Measurements from ENCODE around the gene KLC1. TPM values are rescaled to one million over a fixed set of nuclear protein-coding genes. Genes with fewer than 3 reads are reported as not detected.

Gene KLC1
- total RNA-seq (100 to 1,000 TPM; 177 to 241 (median 219) TPM), total RNA-seq (23.5 to 106 (median 63.2) reads per million in 29 experiments)
- 111 TPM for total RNA-seq (2013)

DNA sequence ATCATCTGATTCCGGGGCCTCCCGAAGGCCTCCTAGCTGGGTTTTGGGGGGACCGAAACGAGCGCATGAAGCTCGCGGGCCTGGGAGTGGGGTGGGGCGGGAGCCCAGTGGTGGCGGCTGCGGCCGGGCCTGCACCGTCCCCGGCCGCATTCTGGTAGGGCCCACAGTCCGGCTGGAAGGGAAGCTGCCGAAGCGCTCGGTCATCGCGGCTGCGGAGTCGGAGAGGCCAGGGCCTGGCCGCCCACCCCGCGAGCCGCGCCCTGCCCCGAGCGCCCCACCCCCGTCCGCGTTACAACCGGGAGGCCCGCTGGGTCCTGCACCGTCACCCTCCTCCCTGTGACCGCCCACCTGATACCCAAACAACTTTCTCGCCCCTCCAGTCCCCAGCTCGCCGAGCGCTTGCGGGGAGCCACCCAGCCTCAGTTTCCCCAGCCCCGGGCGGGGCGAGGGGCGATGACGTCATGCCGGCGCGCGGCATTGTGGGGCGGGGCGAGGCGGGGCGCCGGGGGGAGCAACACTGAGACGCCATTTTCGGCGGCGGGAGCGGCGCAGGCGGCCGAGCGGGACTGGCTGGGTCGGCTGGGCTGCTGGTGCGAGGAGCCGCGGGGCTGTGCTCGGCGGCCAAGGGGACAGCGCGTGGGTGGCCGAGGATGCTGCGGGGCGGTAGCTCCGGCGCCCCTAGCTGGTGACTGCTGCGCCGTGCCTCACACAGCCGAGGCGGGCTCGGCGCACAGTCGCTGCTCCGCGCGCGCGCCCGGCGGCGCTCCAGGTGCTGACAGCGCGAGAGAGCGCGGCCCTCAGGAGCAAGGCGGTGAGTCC, at the start of gene KLC1:
KLC1 (plus strand) TSS at position 528 of the 819 bp plus-strand sequence. CDS start 25,354 bp downstream, outside the sequence.
- Histone ChIP-seq H3K36me3 (ENCODE audit: control insufficient read depth in 2 of 2, extremely low read depth in 1 of 2, insufficient read depth in 1 of 2, low read length in 1 of 2) (peaks cover 0 to 3% of the 10 kb centered on the region in 2 donors), H3K27ac (ENCODE audit: low read length) (peak within 1 kb of the TSS; percentile 60), H3K27me3 (replicated peaks in 1 of 2; ENCODE audit: control insufficient read depth in 2 of 2, extremely low read depth in 1 of 2, insufficient read depth in 2 of 2, low read length in 1 of 2) (no peaks in the 10 kb centered on the region), H3K4me1 (ENCODE audit: control insufficient read depth in 1 of 2, extremely low read depth in 1 of 2, insufficient read depth in 2 of 2, low read length in 2 of 2) (peaks cover 18 to 66% of the 10 kb centered on the region in 2 experiments), H3K9me3 (no peaks in the 10 kb centered on the region), H3K4me3 (ENCODE audit: control insufficient read depth in 1 of 2, extremely low read depth in 1 of 2, low read length in 1 of 2) (peak within 1 kb of the TSS; percentile 79 to 80)
- ATAC-seq (replicated peaks in 1 of 4) (peak; percentile 80 to 84 (median 80)), DNase-seq (peak; percentile 53 to 89 (median 77))
- Mint-ChIP-seq H3K36me3 (no peaks in the 10 kb centered on the region), H3K4me3 (peak within 1 kb of the TSS; percentile 83 to 85 (median 85)), H3K4me1 (peaks cover 31 to 59% (median 53%) of the 10 kb centered on the region in 3 donors), H3K27ac (peak within 1 kb of the TSS; percentile 75 to 83), H3K27me3 (no peaks in the 10 kb centered on the region), H3K9me3 (no peaks in the 10 kb centered on the region)
- under 1% methylated on average over 83 of the region's 97 CpGs for WGBS (ENCODE audit: insufficient coverage)
- ChIA-PET POLR2A (no interaction called here), CTCF (no interaction called here)

DNA sequence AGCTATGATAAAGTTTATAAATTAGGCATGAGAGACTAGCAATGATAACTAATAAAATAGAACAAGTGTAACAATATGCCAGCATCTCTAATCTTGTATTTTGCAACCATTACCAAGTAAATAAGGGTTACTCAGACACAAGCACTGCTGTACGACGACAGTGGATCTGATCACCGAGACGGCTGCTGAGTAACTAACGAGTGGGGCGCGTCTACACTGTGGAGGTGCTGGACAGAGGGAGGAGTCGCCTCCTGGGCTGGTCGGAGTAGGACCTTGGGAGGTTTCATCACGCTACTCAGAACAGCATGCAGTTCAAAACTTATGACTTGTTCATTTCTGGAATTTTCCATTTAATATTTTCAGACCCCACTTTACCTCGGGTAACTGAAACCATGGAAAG, 47.8 kb upstream of the KLC1 start:
- ChIA-PET CTCF (no interaction called here), POLR2A (interaction anchor here in 1 of 2 donors (0.6 kb wide), 1 partner anchor 68 kb away, joined by 4 read pairs; no protein-coding TSS in a partner anchor)
- H3K4me3 Mint-ChIP-seq, result no peak overlapping the region
- H3K27ac ChIP-seq (ENCODE audit: low read length), result no peak overlapping the region
- no peak overlapping the region for H3K4me3 ChIP-seq (ENCODE audit: control insufficient read depth in 1 of 2, extremely low read depth in 1 of 2, low read length in 1 of 2)
- peaks cover 24% of the 10 kb centered on the region for H3K36me3 Mint-ChIP-seq
- peaks cover 0 to 1% (median 0%) of the 10 kb centered on the region in 3 donors for H3K4me1 Mint-ChIP-seq
- H3K36me3 ChIP-seq (ENCODE audit: control insufficient read depth in 2 of 2, extremely low read depth in 1 of 2, insufficient read depth in 1 of 2, low read length in 1 of 2), result peaks cover 25 to 30% of the 10 kb centered on the region in 2 donors
- H3K9me3 Mint-ChIP-seq, result no peaks in the 10 kb centered on the region
- DNase-seq (no peak), ATAC-seq (replicated peaks in 1 of 4) (no peak)
- H3K27me3 Mint-ChIP-seq, result no peaks in the 10 kb centered on the region
- no peaks in the 10 kb centered on the region for H3K9me3 ChIP-seq
- WGBS (ENCODE audit: insufficient coverage), result 100% methylated on average over 3 of the region's 11 CpGs
- no peak overlapping the region for H3K27ac Mint-ChIP-seq
- H3K4me1 ChIP-seq (ENCODE audit: control insufficient read depth in 1 of 2, extremely low read depth in 1 of 2, insufficient read depth in 2 of 2, low read length in 2 of 2), result no peaks in the 10 kb centered on the region
- no peaks in the 10 kb centered on the region for H3K27me3 ChIP-seq (replicated peaks in 1 of 2; ENCODE audit: control insufficient read depth in 2 of 2, extremely low read depth in 1 of 2, insufficient read depth in 2 of 2, low read length in 1 of 2)

DNA sequence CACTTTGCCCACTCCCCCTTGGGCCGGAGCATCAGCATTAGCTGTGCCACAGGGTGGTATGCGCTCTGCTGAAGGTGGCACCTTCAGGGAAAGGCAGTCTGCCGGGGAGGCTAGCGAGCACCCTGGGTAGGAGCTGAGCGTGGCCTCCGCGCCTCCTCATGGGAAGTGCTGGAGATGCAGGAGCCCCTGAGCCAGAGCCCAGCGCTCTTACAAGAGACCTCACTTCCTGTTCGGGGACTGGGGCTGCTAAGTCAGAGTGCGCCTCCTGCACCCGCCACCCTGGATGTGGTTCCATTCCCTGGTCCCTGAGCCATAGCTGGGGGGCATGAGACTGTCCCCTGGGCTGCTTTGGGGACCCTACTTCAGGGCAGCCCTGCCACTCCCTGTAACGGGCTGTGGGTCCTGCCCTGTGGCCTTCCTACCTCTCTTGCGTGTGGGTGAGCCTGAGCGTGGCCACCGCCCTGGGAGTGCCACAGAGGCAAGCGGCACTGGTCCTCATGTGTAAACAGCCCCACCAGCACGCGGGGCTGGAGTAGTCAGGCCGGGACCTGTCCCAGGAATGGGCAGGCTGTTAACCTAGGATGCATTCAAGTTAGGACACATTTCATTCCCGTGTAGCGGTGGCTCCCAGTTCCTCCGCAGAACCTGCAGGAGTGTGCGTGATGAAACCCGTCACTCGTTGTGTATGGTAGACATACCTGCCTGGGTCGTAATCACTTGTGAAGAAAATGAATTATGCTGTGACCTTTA, 46.9 kb upstream of the KLC1 start:
- no peaks in the 10 kb centered on the region for H3K27me3 Mint-ChIP-seq
- H3K4me1 Mint-ChIP-seq, result peaks cover 0 to 2% (median 1%) of the 10 kb centered on the region in 3 donors
- CTCF ChIA-PET, result no interaction called here
- H3K4me1 ChIP-seq (ENCODE audit: control insufficient read depth in 1 of 2, extremely low read depth in 1 of 2, insufficient read depth in 2 of 2, low read length in 2 of 2), result no peaks in the 10 kb centered on the region
- DNase-seq (no peak), ATAC-seq (replicated peaks in 1 of 4) (no peak)
- no peak overlapping the region for H3K4me3 Mint-ChIP-seq
- H3K9me3 ChIP-seq, result no peaks in the 10 kb centered on the region
- 92% methylated on average over 21 of the region's 26 CpGs for WGBS (ENCODE audit: insufficient coverage)
- no peaks in the 10 kb centered on the region for H3K27me3 ChIP-seq (replicated peaks in 1 of 2; ENCODE audit: control insufficient read depth in 2 of 2, extremely low read depth in 1 of 2, insufficient read depth in 2 of 2, low read length in 1 of 2)
- peaks cover 27% of the 10 kb centered on the region for H3K36me3 Mint-ChIP-seq
- no peak overlapping the region for H3K27ac Mint-ChIP-seq
- H3K9me3 Mint-ChIP-seq, result no peaks in the 10 kb centered on the region
- POLR2A ChIA-PET, result no interaction called here
- no peak overlapping the region for H3K27ac ChIP-seq (ENCODE audit: low read length)
- peaks cover 24 to 25% of the 10 kb centered on the region in 2 donors for H3K36me3 ChIP-seq (ENCODE audit: control insufficient read depth in 2 of 2, extremely low read depth in 1 of 2, insufficient read depth in 1 of 2, low read length in 1 of 2)
- H3K4me3 ChIP-seq (ENCODE audit: control insufficient read depth in 1 of 2, extremely low read depth in 1 of 2, low read length in 1 of 2), result no peak overlapping the region

DNA sequence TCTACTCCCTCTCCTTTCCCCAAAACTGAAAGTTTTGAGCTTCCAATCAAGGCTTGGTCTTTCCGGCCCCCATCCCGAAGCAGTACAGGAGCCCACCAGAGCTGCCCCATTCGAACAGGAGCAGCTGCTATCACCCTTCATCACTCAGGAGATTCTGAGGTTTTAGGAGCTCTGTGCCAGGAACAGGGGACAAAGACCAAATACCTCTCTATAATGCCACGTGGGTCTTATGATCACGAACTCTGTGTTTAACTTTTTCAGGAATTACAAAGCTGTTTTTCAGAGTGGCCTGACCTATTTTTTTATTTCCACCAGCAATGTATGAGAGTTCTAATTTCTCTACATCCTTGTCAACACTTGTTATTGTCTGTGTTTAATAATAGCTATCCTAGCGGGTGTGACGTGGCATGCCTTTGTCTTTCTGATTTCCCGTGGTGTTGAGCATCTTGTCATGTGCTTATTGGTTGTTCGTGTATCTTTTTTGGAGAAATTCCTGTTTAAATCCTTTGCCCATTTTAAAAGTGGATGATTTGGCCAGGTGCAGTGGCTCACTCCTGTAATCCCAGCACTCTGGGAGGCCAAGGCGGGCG, 44.6 kb upstream of the KLC1 start:
- no peak overlapping the region for H3K4me3 Mint-ChIP-seq
- no peaks in the 10 kb centered on the region for H3K27me3 Mint-ChIP-seq
- H3K36me3 ChIP-seq (ENCODE audit: control insufficient read depth in 2 of 2, extremely low read depth in 1 of 2, insufficient read depth in 1 of 2, low read length in 1 of 2), result peaks cover 11 to 18% of the 10 kb centered on the region in 2 donors
- no peaks in the 10 kb centered on the region for H3K9me3 Mint-ChIP-seq
- peaks cover 0 to 2% (median 1%) of the 10 kb centered on the region in 3 donors for H3K4me1 Mint-ChIP-seq
- CTCF ChIA-PET, result no interaction called here
- no peak overlapping the region for H3K27ac Mint-ChIP-seq
- H3K4me1 ChIP-seq (ENCODE audit: control insufficient read depth in 1 of 2, extremely low read depth in 1 of 2, insufficient read depth in 2 of 2, low read length in 2 of 2), result no peaks in the 10 kb centered on the region
- WGBS (ENCODE audit: insufficient coverage), result 90% methylated on average over 6 of the region's 11 CpGs
- ATAC-seq (replicated peaks in 1 of 4), result no peak
- no peak for DNase-seq
- POLR2A ChIA-PET, result no interaction called here
- H3K27me3 ChIP-seq (replicated peaks in 1 of 2; ENCODE audit: control insufficient read depth in 2 of 2, extremely low read depth in 1 of 2, insufficient read depth in 2 of 2, low read length in 1 of 2), result no peaks in the 10 kb centered on the region
- H3K9me3 ChIP-seq, result no peaks in the 10 kb centered on the region
- H3K36me3 Mint-ChIP-seq, result peaks cover 29% of the 10 kb centered on the region
- H3K4me3 ChIP-seq (ENCODE audit: control insufficient read depth in 1 of 2, extremely low read depth in 1 of 2, low read length in 1 of 2), result no peak overlapping the region
- H3K27ac ChIP-seq (ENCODE audit: low read length), result no peak overlapping the region

DNA sequence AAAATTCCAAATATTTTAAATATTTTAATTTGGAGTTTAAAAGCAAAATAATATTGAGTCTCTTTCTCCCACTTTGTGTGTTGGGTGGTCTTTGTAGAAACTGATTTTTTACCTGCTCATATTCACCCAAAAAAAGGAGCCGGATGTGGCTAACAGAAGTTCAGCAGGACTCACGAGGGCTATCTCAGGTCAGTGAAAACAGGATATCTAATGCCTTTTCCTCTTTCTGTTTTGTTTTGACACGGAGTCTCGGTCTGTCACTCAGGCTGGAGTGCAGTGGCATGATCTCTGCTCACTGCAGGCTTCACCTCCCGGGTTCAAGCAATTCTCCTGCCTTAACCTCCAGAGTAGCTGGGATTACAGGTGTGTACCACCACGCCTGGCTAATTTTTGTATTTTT, 35.4 kb upstream of the KLC1 start:
- Histone ChIP-seq H3K36me3 (ENCODE audit: control insufficient read depth in 2 of 2, extremely low read depth in 1 of 2, insufficient read depth in 1 of 2, low read length in 1 of 2) (peaks cover 2 to 15% of the 10 kb centered on the region in 2 donors), H3K4me1 (ENCODE audit: control insufficient read depth in 1 of 2, extremely low read depth in 1 of 2, insufficient read depth in 2 of 2, low read length in 2 of 2) (peaks cover 0 to 8% of the 10 kb centered on the region in 2 experiments), H3K27me3 (replicated peaks in 1 of 2; ENCODE audit: control insufficient read depth in 2 of 2, extremely low read depth in 1 of 2, insufficient read depth in 2 of 2, low read length in 1 of 2) (no peaks in the 10 kb centered on the region), H3K4me3 (ENCODE audit: control insufficient read depth in 1 of 2, extremely low read depth in 1 of 2, low read length in 1 of 2) (no peak overlapping the region), H3K9me3 (no peaks in the 10 kb centered on the region), H3K27ac (ENCODE audit: low read length) (no peak overlapping the region)
- no peak overlapping the region for H3K4me3 Mint-ChIP-seq
- H3K27ac Mint-ChIP-seq, result peak overlapping the region in 1 of 2 donors; percentile 76
- CTCF ChIA-PET, result no interaction called here
- ATAC-seq (replicated peaks in 1 of 4), result peak in 1 of 4 experiments; percentile 55
- H3K9me3 Mint-ChIP-seq, result no peaks in the 10 kb centered on the region
- H3K4me1 Mint-ChIP-seq, result peaks cover 0 to 5% (median 3%) of the 10 kb centered on the region in 3 donors
- H3K27me3 Mint-ChIP-seq, result no peaks in the 10 kb centered on the region
- H3K36me3 Mint-ChIP-seq, result peaks cover 2% of the 10 kb centered on the region
- POLR2A ChIA-PET, result no interaction called here
- 45% methylated on average over 5 of the region's 6 CpGs for WGBS (ENCODE audit: insufficient coverage)
- DNase-seq, result no peak

DNA sequence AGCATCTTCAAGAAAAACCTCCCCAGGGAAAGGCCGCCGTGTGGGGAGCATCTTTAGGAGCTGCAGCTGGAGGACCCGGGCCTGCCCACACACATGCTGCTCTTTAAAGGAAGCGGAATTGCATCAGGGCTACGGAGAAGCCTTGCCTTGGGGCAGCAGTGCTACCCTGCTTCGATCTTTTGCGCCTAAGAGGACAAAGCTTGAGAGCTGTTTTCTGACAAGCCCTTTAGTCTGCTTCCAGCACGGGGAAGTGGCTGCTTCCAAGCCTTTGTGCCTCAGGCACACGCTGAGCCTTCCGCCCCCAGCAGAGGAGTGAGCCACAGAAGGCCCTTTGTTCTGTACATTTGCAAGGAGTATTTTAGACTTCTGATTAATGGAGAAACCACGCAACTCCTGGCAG, 34.7 kb upstream of the KLC1 start:
- Histone ChIP-seq H3K4me1 (ENCODE audit: control insufficient read depth in 1 of 2, extremely low read depth in 1 of 2, insufficient read depth in 2 of 2, low read length in 2 of 2) (peaks cover 0 to 8% of the 10 kb centered on the region in 2 experiments), H3K27ac (ENCODE audit: low read length) (no peak overlapping the region), H3K9me3 (no peaks in the 10 kb centered on the region), H3K36me3 (ENCODE audit: control insufficient read depth in 2 of 2, extremely low read depth in 1 of 2, insufficient read depth in 1 of 2, low read length in 1 of 2) (peaks cover 2 to 12% of the 10 kb centered on the region in 2 donors), H3K27me3 (replicated peaks in 1 of 2; ENCODE audit: control insufficient read depth in 2 of 2, extremely low read depth in 1 of 2, insufficient read depth in 2 of 2, low read length in 1 of 2) (no peaks in the 10 kb centered on the region), H3K4me3 (ENCODE audit: control insufficient read depth in 1 of 2, extremely low read depth in 1 of 2, low read length in 1 of 2) (no peak overlapping the region)
- DNase-seq (no peak), ATAC-seq (replicated peaks in 1 of 4) (no peak)
- Mint-ChIP-seq H3K27me3 (no peaks in the 10 kb centered on the region), H3K4me1 (peaks cover 0 to 5% (median 3%) of the 10 kb centered on the region in 3 donors), H3K36me3 (peaks cover 2% of the 10 kb centered on the region), H3K4me3 (no peak overlapping the region), H3K9me3 (no peaks in the 10 kb centered on the region), H3K27ac (peak overlapping the region in 1 of 2 donors; percentile 28)
- ChIA-PET CTCF (no interaction called here), POLR2A (no interaction called here)
- 98% methylated on average over 10 of the region's 11 CpGs for WGBS (ENCODE audit: insufficient coverage)

Measured in T-cell (primary cell).